ENCODE measurements around the gene CEP350. TPM values are rescaled to one million over a fixed set of nuclear protein-coding genes. Genes with fewer than 3 reads are reported as not detected.
A peak's percentile ranks its signal among the peaks of the same experiment; 100 is the strongest.

Gene CEP350, protein sequence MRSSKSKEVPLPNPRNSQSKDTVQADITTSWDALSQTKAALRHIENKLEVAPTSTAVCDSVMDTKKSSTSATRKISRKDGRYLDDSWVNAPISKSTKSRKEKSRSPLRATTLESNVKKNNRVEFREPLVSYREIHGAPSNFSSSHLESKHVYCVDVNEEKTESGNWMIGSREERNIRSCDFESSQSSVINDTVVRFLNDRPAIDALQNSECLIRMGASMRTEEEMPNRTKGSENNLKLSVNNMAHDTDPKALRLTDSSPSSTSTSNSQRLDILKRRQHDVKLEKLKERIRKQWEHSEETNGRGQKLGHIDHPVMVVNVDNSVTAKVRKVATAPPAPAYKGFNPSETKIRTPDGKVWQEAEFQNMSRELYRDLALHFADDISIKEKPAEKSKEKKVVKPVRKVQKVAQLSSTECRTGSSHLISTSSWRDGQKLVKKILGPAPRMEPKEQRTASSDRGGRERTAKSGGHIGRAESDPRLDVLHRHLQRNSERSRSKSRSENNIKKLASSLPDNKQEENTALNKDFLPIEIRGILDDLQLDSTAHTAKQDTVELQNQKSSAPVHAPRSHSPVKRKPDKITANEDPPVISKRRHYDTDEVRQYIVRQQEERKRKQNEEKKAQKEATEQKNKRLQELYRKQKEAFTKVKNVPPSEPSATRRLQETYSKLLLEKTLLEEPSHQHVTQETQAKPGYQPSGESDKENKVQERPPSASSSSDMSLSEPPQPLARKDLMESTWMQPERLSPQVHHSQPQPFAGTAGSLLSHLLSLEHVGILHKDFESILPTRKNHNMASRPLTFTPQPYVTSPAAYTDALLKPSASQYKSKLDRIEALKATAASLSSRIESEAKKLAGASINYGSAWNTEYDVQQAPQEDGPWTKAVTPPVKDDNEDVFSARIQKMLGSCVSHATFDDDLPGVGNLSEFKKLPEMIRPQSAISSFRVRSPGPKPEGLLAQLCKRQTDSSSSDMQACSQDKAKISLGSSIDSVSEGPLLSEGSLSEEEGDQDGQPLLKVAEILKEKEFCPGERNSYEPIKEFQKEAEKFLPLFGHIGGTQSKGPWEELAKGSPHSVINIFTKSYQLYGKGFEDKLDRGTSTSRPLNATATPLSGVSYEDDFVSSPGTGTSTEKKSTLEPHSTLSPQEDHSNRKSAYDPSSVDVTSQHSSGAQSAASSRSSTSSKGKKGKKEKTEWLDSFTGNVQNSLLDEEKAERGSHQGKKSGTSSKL (N-terminal part only)
- 16.1 TPM for polyA plus RNA-seq (2013, experiment 1 of 2)
- 16.5 TPM for polyA plus RNA-seq (2013, experiment 2 of 2)

DNA sequence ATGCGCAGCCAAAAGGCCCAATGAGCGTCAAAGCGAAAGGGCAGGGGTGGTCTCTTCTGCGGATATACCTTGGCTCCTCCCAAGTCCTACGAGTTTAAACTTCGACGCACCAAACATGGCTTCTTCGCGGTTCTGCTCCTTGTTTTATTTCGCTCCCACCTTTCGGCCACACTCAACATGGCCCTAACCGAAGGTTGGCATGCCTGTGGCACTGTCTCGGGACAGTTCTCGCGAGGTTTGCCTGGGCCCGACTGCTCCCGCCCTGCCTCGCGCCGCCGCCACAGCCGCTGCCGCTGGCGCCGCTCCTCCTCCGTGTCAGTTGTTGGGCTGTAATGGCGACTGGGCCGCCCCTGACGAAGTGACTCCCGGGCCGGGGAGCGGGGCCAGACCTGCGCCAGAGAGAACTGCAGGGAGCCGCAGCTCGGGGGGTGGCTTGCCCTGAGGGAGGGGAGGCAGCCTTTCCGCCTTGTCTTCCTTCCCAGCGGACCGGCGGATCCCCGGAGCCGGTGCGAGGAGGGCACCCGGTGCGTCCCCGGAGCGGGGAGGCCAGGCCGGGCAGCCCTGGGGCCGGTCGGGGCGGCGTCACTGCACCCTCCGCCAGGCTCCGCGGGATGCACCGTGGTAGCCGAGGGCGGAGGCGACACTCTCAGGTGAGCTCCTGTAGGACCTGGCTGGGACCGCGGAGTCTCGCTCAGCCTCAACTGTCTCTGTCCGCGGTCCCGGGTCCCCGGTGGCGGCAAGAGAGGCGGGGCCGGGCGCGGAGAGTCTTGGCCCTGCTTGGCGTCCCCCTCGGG lies at the start of gene CEP350:
TSS of gene CEP350 (plus strand) at position 318 of the 794 bp plus-strand sequence. CDS start 31,372 bp downstream, outside the sequence.
- peak within 1 kb of the TSS; percentile 85 for H3K9ac ChIP-seq (ENCODE audit: low read depth, low read length)
- H3K27ac ChIP-seq (ENCODE audit: low read depth, low read length), result peak within 1 kb of the TSS; percentile 86
- H3K4me3 ChIP-seq (ENCODE audit: low read length), result peak within 1 kb of the TSS; percentile 73
- under 1% methylated on average over 72 of the region's 72 CpGs for WGBS
- H3K27me3 ChIP-seq (ENCODE audit: insufficient read depth, low read length), result no peaks in the 10 kb centered on the region
- H3K36me3 ChIP-seq (ENCODE audit: insufficient read depth, low read length), result no peaks in the 10 kb centered on the region
- no peaks in the 10 kb centered on the region for H3K9me3 ChIP-seq (ENCODE audit: insufficient read depth, low read depth, low read length)
- H3K4me1 ChIP-seq (ENCODE audit: insufficient read depth, low read length), result peaks cover 9% of the 10 kb centered on the region

DNA sequence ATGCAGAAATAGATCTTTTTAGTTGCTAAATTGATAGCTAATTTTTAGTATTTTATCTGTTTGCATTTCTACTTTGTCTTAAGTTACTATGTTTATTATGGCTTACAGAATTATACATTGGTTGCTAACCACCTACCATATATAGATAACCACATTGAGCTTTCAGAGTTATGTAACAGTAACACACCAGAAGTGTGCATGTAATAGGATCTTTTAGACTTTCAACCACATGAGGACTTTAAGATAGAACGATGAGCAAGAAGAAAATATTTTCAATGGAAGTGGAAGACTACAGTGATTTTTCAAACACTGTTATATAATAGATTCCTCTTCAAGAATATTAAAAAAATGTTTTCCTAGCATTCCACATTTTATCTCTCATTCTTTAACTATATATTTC lies 43.7 kb upstream of the CEP350 start:
- Histone ChIP-seq H3K9me3 (ENCODE audit: insufficient read depth, low read depth, low read length) (peaks cover 2% of the 10 kb centered on the region; the same call in 1 of the 2 replicates), H3K27ac (ENCODE audit: low read depth, low read length) (no peak overlapping the region), H3K27me3 (ENCODE audit: insufficient read depth, low read length) (no peaks in the 10 kb centered on the region), H3K9ac (ENCODE audit: low read depth, low read length) (no peak overlapping the region), H3K4me1 (ENCODE audit: insufficient read depth, low read length) (no peaks in the 10 kb centered on the region), H3K4me3 (ENCODE audit: low read length) (no peak overlapping the region), H3K36me3 (ENCODE audit: insufficient read depth, low read length) (peaks cover 73% of the 10 kb centered on the region)
- WGBS, result no CpG with 5 or more reads among the region's 1 CpG

DNA sequence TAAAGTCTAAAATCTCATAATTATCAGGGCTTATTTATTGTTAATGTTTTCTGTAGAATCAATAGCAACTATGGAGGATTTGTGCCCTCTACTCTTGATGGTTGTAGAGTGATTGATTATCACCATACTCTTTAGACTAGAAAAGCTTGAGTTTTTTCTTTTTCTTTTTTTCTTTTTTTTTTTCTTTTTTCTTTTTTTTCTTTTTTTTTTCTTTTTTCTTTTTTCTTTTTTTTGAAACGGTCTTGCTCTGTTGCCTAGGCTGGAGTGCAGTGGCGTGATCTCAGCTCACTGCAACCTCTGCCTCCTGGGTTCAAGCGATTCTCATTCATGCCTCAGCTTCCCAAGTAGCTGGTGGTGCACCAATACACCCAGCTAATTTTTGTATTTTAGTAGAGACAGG lies 42.8 kb upstream of the CEP350 start:
- H3K27ac ChIP-seq (ENCODE audit: low read depth, low read length), result no peak overlapping the region
- H3K9ac ChIP-seq (ENCODE audit: low read depth, low read length), result no peak overlapping the region
- no peak overlapping the region for H3K4me3 ChIP-seq (ENCODE audit: low read length)
- no peaks in the 10 kb centered on the region for H3K9me3 ChIP-seq (ENCODE audit: insufficient read depth, low read depth, low read length)
- no peaks in the 10 kb centered on the region for H3K4me1 ChIP-seq (ENCODE audit: insufficient read depth, low read length)
- H3K27me3 ChIP-seq (ENCODE audit: insufficient read depth, low read length), result no peaks in the 10 kb centered on the region
- peaks cover 76% of the 10 kb centered on the region for H3K36me3 ChIP-seq (ENCODE audit: insufficient read depth, low read length)
- WGBS, result 98% methylated on average over 3 of the region's 3 CpGs

DNA sequence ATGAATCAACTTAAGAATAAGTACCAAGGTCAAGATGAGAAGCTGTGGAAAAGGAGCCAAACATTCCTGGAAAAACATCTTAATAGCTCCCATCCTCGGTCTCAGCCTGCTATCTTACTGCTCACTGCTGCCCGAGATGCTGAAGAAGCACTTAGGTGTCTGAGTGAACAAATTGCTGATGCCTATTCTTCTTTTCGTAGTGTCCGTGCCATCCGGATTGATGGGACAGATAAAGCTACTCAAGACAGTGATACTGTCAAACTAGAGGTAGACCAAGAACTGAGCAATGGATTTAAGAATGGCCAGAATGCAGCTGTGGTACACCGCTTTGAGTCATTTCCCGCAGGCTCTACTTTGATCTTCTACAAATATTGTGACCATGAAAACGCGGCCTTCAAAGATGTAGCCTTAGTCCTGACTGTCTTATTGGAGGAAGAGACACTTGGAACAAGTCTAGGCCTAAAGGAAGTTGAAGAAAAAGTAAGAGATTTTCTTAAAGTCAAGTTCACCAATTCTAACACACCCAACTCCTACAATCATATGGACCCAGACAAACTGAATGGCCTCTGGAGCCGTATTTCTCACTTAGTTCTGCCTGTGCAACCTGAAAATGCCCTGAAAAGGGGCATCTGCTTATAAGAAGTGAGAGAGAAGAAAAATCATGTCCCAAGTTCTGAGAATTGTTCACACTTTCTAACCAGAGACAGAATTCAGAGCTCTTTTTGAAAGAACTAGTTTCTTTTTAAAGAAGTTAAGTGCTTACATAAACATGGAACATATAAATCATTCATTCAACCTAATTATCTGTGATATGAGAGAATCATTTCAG lies 36.8 kb upstream of the CEP350 start:
- no peak overlapping the region for H3K27ac ChIP-seq (ENCODE audit: low read depth, low read length)
- peaks cover 64% of the 10 kb centered on the region for H3K36me3 ChIP-seq (ENCODE audit: insufficient read depth, low read length)
- no peaks in the 10 kb centered on the region for H3K9me3 ChIP-seq (ENCODE audit: insufficient read depth, low read depth, low read length)
- H3K4me1 ChIP-seq (ENCODE audit: insufficient read depth, low read length), result peaks cover 19% of the 10 kb centered on the region
- WGBS, result 87% methylated on average over 10 of the region's 10 CpGs
- no peak overlapping the region for H3K4me3 ChIP-seq (ENCODE audit: low read length)
- H3K27me3 ChIP-seq (ENCODE audit: insufficient read depth, low read length), result no peaks in the 10 kb centered on the region
- no peak overlapping the region for H3K9ac ChIP-seq (ENCODE audit: low read depth, low read length)

DNA sequence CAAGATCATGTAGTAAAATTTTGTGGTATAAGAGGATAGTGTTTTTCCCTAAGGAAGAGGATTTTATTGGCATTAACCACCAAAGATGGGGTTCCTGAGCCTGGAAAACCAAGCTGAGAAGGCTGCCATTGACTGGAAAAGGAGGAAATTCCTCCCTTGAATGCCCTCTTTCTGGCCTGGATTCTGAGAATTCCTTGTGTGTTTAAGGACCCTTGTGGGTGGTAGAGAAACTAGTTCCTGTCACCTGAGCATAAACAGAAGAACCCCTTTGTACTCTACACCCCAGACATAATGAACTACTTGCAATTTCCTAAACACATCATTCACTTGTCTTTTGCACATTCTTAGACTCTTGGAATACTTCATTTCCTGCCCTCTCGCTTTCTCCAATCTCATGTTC lies 33.1 kb upstream of the CEP350 start:
- no peaks in the 10 kb centered on the region for H3K9me3 ChIP-seq (ENCODE audit: insufficient read depth, low read depth, low read length)
- peak overlapping the region; percentile 27 for H3K27ac ChIP-seq (ENCODE audit: low read depth, low read length)
- peaks cover 33% of the 10 kb centered on the region for H3K36me3 ChIP-seq (ENCODE audit: insufficient read depth, low read length)
- H3K27me3 ChIP-seq (ENCODE audit: insufficient read depth, low read length), result no peaks in the 10 kb centered on the region
- H3K4me1 ChIP-seq (ENCODE audit: insufficient read depth, low read length), result peaks cover 24% of the 10 kb centered on the region
- 89% methylated on average over 1 of the region's 1 CpG for WGBS
- H3K4me3 ChIP-seq (ENCODE audit: low read length), result no peak overlapping the region
- no peak overlapping the region for H3K9ac ChIP-seq (ENCODE audit: low read depth, low read length)

DNA sequence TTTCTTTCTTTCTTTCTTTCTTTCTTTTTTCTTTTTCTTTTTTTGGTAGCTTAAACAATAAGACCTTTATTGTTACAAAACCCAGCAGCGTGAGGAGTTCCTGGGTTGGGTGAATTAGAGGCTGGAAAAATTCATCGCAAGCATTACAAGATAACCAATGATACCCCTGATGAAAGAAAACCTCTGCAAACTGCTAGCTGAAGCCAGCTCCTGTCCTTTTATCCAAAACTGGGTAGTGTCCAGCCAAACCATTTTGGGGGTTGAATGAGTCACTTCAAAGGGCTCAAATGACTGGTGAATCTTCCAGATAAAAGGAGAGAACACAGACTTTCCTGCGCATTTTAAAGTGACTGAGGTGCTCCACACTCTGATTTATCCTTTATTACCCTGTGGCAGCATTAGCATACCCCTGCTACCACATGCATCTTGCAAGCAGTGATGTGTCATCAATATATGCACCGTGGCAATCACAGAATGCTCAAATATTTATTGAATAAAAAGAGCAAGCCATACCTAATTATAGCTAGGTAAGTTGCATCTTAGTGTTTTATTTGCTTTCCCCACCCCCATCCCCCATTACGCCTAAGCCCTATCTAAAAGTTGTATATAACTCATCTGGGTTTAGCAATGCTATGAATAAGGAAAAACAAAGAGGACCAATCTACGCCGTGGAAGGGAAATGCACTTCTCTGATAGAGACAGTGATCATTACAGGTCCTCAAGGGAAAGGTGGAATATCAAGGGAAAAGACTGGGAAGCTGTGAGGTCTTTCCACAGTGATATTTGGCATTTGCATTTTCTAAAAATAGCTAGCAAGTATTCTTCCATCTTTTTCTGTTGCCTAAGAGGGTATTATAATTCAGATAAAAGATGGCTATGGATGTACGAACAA lies 32.4 kb upstream of the CEP350 start:
- Histone ChIP-seq H3K27me3 (ENCODE audit: insufficient read depth, low read length) (no peaks in the 10 kb centered on the region), H3K36me3 (ENCODE audit: insufficient read depth, low read length) (peaks cover 27% of the 10 kb centered on the region), H3K4me3 (ENCODE audit: low read length) (no peak overlapping the region), H3K9me3 (ENCODE audit: insufficient read depth, low read depth, low read length) (no peaks in the 10 kb centered on the region), H3K4me1 (ENCODE audit: insufficient read depth, low read length) (peaks cover 24% of the 10 kb centered on the region), H3K27ac (ENCODE audit: low read depth, low read length) (peak overlapping the region; percentile 27), H3K9ac (ENCODE audit: low read depth, low read length) (no peak overlapping the region)
- 80% methylated on average over 6 of the region's 8 CpGs for WGBS

DNA sequence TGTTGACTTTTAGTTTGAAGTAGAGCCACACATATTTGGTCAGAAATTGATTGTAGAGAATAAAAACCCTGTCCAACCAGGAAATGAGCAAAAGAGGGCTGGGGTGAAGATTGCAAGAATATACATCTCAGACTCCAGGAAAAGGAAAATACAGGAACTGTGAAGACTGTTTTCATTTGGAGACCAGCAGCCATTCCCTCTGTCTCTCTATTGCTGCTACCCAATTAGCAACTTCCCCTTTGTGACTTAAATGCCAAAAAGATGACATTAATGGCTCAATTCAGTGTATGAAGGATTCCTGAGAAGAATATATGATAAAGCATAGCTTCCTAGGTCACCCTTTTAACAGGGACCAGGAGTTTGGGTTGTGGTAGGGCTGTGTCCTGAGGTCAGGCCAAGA lies 31.6 kb upstream of the CEP350 start:
- Histone ChIP-seq H3K36me3 (ENCODE audit: insufficient read depth, low read length) (peaks cover 19% of the 10 kb centered on the region), H3K4me3 (ENCODE audit: low read length) (no peak overlapping the region), H3K27me3 (ENCODE audit: insufficient read depth, low read length) (no peaks in the 10 kb centered on the region), H3K27ac (ENCODE audit: low read depth, low read length) (no peak overlapping the region), H3K9me3 (ENCODE audit: insufficient read depth, low read depth, low read length) (no peaks in the 10 kb centered on the region), H3K9ac (ENCODE audit: low read depth, low read length) (no peak overlapping the region), H3K4me1 (ENCODE audit: insufficient read depth, low read length) (peaks cover 24% of the 10 kb centered on the region)

DNA sequence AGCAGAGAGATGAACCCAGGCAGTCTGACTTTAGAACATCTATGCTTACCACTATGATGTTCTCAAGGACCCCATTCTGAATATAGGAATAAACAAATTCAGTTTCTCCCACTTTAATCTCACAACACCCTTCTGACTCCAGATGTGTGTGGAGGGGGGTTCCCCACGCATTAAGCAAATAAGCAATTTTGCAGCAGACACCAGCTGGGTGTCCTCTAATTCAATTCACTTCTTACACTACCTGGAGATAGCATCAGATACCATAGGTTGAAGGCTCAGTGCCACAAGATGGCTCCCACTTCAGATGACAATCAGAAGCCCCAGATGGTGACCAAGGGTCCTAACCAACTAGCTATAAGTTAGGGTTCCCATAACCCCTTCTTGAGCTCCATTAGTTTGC lies 30.3 kb upstream of the CEP350 start:
- Histone ChIP-seq H3K4me1 (ENCODE audit: insufficient read depth, low read length) (peaks cover 24% of the 10 kb centered on the region), H3K9me3 (ENCODE audit: insufficient read depth, low read depth, low read length) (no peaks in the 10 kb centered on the region), H3K27me3 (ENCODE audit: insufficient read depth, low read length) (no peaks in the 10 kb centered on the region), H3K9ac (ENCODE audit: low read depth, low read length) (no peak overlapping the region), H3K27ac (ENCODE audit: low read depth, low read length) (no peak overlapping the region), H3K4me3 (ENCODE audit: low read length) (no peak overlapping the region), H3K36me3 (ENCODE audit: insufficient read depth, low read length) (peaks cover 8% of the 10 kb centered on the region)
- WGBS, result 100% methylated on average over 1 of the region's 1 CpG

DNA sequence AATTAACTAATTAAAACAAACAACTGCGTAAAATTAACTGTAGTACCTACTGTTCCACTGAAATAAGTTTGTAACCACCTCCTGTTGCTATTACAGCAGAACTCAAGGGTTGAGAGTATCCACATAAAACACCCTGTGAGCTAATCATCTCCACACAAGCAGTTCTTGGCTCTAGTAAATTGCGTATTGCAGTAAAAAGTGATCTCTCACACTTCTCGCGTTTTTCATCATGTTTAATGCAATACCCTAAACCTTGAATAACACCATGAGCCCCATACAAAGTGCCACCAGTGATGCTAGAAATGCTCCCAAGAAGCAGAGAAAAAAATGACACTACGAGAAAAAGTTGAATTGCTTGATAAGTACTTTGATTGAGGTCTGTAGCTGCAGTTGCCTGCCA lies 29.3 kb upstream of the CEP350 start:
- Histone ChIP-seq H3K4me1 (ENCODE audit: insufficient read depth, low read length) (peaks cover 24% of the 10 kb centered on the region), H3K9me3 (ENCODE audit: insufficient read depth, low read depth, low read length) (no peaks in the 10 kb centered on the region), H3K27ac (ENCODE audit: low read depth, low read length) (no peak overlapping the region), H3K27me3 (ENCODE audit: insufficient read depth, low read length) (no peaks in the 10 kb centered on the region), H3K4me3 (ENCODE audit: low read length) (no peak overlapping the region), H3K36me3 (ENCODE audit: insufficient read depth, low read length) (no peaks in the 10 kb centered on the region), H3K9ac (ENCODE audit: low read depth, low read length) (no peak overlapping the region)
- WGBS, result 96% methylated on average over 5 of the region's 5 CpGs

Data from HUES64 (cell line).